ENCODE data around the gene CD82. TPM values are rescaled to one million over a fixed set of nuclear protein-coding genes. Genes with fewer than 3 reads are reported as not detected.

The CD82 gene
- total and polyA plus RNA-seq, 2 of the 8 experiments (the other 6 are each of a cell fraction or from before 2014, with no cell fraction given): 7.9 to 10.3 TPM

- no peak overlapping the region for H3K4me2 ChIP-seq (ENCODE audit: insufficient read depth in 1 of 2, low read depth in 2 of 2, low read length in 2 of 2)
- H3K18ac ChIP-seq (ENCODE audit: extremely low read depth, low read length): no peak overlapping the region
- no peak overlapping the region for H2BK120ac ChIP-seq (replicated peaks; ENCODE audit: low read depth, low read length)
- no peak overlapping the region for H2BK5ac ChIP-seq (ENCODE audit: low read depth, low read length)
- H4K8ac ChIP-seq (ENCODE audit: extremely low read depth, insufficient read depth, low read length): no peak overlapping the region
- no peaks in the 10 kb centered on the region for H3K9me3 ChIP-seq (ENCODE audit: insufficient read depth in 2 of 2, low read depth in 1 of 2, low read length in 1 of 2)
- H2AK5ac ChIP-seq (ENCODE audit: low read depth, low read length): no peak overlapping the region
- no peak overlapping the region for H3K23ac ChIP-seq (ENCODE audit: insufficient read length)
- H3K4me3 ChIP-seq (ENCODE audit: extremely low read depth in 1 of 4, insufficient read depth in 2 of 4, low read depth in 3 of 4, low read length in 4 of 4): no peak overlapping the region
- no peak overlapping the region for H4K91ac ChIP-seq (replicated peaks; ENCODE audit: insufficient read length, low read length)
- no peaks in the 10 kb centered on the region for H4K20me1 ChIP-seq (replicated peaks in 1 of 2; ENCODE audit: control insufficient read depth in 1 of 2, insufficient read depth in 2 of 2, low read length in 2 of 2)
- no peak overlapping the region for H2AFZ ChIP-seq (ENCODE audit: low read length)
- no peak overlapping the region for H2BK12ac ChIP-seq (ENCODE audit: low read depth, low read length)
- H3K14ac ChIP-seq (ENCODE audit: insufficient read length): no peak overlapping the region
- no peak overlapping the region for H3K56ac ChIP-seq (replicated peaks; ENCODE audit: insufficient read length, low read depth, low read length)
- H3K4ac ChIP-seq (replicated peaks; ENCODE audit: insufficient read length, low read depth, low read length): no peak overlapping the region
- H3K23me2 ChIP-seq (ENCODE audit: low read depth, low read length): no peaks in the 10 kb centered on the region
- H3K79me1 ChIP-seq (ENCODE audit: low read depth, low read length): no peaks in the 10 kb centered on the region
- FAIRE-seq (no peak), DNase-seq (ENCODE audit: low read depth in 1 of 2, low spot score in 2 of 2) (no peak)
- ChIA-PET CTCF (ENCODE audit: partially characterized antibody) (interaction anchor here (1.3 to 4.6 kb wide), 4 partner anchors 9 to 246 kb away, joined by 4 to 20 read pairs (median 17); no protein-coding TSS in a partner anchor), POLR2A (ENCODE audit: partially characterized antibody) (no interaction called here)
- no peaks in the 10 kb centered on the region for H3K79me2 ChIP-seq (ENCODE audit: control insufficient read depth in 1 of 2, insufficient read depth in 2 of 2, low read length in 2 of 2)
- 53% methylated on average over 4 of the region's 4 CpGs; no CpG with 5 or more reads in 1 of the 2 experiments for WGBS, 2 experiments (ENCODE audit: extremely low coverage in 1 of 2, insufficient coverage in 1 of 2, insufficient read length in 1 of 2, insufficient replicate concordance in 2 of 2, low coverage in 1 of 2, low lambda C conversion rate in 2 of 2, missing lambda C conversion rate in 1 of 2)
- TF ChIP-seq SRF (IDR thresholded peaks at IDR 0.05; ENCODE audit: low read depth, low read length) (no peak), CBX5 (IDR thresholded peaks at IDR 0.05; ENCODE audit: low read depth, low read length) (no peak), JUN (IDR thresholded peaks at IDR 0.05; ENCODE audit: low read depth, low read length) (no peak), YY1 (IDR thresholded peaks at IDR 0.05; ENCODE audit: low read depth, low read length) (no peak), CHD1 (IDR thresholded peaks at IDR 0.05; ENCODE audit: low read depth, low read length) (no peak), POLR2AphosphoS5 (IDR thresholded peaks at IDR 0.05; ENCODE audit: low read depth, low read length) (no peak), SIRT6 (IDR thresholded peaks at IDR 0.05; ENCODE audit: low read length) (no peak), KDM5A (IDR thresholded peaks at IDR 0.05; ENCODE audit: low read length) (no peak), MAFK (IDR thresholded peaks at IDR 0.05; ENCODE audit: low read depth, low read length) (no peak), RNF2 (IDR thresholded peaks at IDR 0.05; ENCODE audit: borderline replicate concordance, low read depth, low read length, missing control alignments, poor library complexity, severe bottlenecking) (no peak), SIN3A (conservative IDR thresholded peaks at IDR 0.05 in 1 of 2, IDR thresholded peaks at IDR 0.05 in 1 of 2; ENCODE audit: low read depth in 1 of 2, low read length in 2 of 2) (no peak)
- no peaks in the 10 kb centered on the region for H3K36me3 ChIP-seq (ENCODE audit: control insufficient read depth in 2 of 4, insufficient read depth in 4 of 4, low read length in 3 of 4)
- H2BK15ac ChIP-seq (ENCODE audit: low read length): no peak overlapping the region
- H3K4me1 ChIP-seq (replicated peaks in 1 of 4; ENCODE audit: control insufficient read depth in 3 of 4, insufficient read depth in 4 of 4, low read length in 3 of 4): peaks cover 0 to 2% (median 0%) of the 10 kb centered on the region in 4 experiments; a peak in 1 of 7 replicates
- H3K27ac ChIP-seq (ENCODE audit: low read depth, low read length): no peak overlapping the region
- H4K5ac ChIP-seq (ENCODE audit: insufficient read length, low read depth, low read length): no peak overlapping the region
- H3K27me3 ChIP-seq (replicated peaks in 1 of 4; ENCODE audit: control insufficient read depth in 3 of 4, extremely low read depth in 1 of 4, insufficient read depth in 3 of 4, low read length in 3 of 4): peaks cover 0 to under 1% (median under 1%) of the 10 kb centered on the region in 4 experiments; a peak in 2 of 7 replicates
- no peak overlapping the region for H3K9ac ChIP-seq (replicated peaks in 1 of 4; ENCODE audit: extremely low read depth in 1 of 4, low read depth in 3 of 4, low read length in 3 of 4)
- no peak overlapping the region for H2BK20ac ChIP-seq (ENCODE audit: low read length)
Observed at GRCh38 chr11:44532809-44533208, 32.7 kb upstream of the CD82 start.
